Mucosa of descending colon (tissue), 3 donors: ENCODE measurements around the gene RCC1. TPM values are rescaled to one million over a fixed set of nuclear protein-coding genes. Genes with fewer than 3 reads are reported as not detected.
A peak's percentile ranks its signal among the peaks of the same experiment; 100 is the strongest.

Experiments used
- ATAC-seq: fragments of 200-7000 bp; cut with Tn5 transposase; one replicate; pipeline ENCODE4 v1.9.1; 2020; ENCODE audit warnings: mild to moderate bottlenecking, moderate library complexity
- DNase-seq, 3 donors: peaks; one replicate each; pipeline ENCODE4 v3.0.0-alpha.2; 2020
- H3K36me3 ChIP-seq: fragments of 200-600 bp; one replicate; pipeline ENCODE4 v1.8.0; 2021; ENCODE audit warnings: low read depth, mild to moderate bottlenecking
- H3K4me1 ChIP-seq: fragments of 200-600 bp; one replicate; pipeline ENCODE4 v1.8.0; 2021; ENCODE audit warnings: low read depth, mild to moderate bottlenecking
- H3K4me3 ChIP-seq: fragments of 200-600 bp; one replicate; pipeline ENCODE4 v1.8.0; 2021; ENCODE audit warnings: mild to moderate bottlenecking
- H3K9me3 ChIP-seq: fragments of 200-600 bp; one replicate; pipeline ENCODE4 v1.8.0; 2021; ENCODE audit warnings: mild to moderate bottlenecking
- CTCF ChIP-seq: fragments of 200-600 bp; IDR thresholded peaks from one replicate; pipeline ENCODE4 v1.8.0; 2022; ENCODE audit warnings: antibody characterized with exemption, mild to moderate bottlenecking
- intact Hi-C, 2 donors: fragments of 100-400 bp; cut with DNase I in 1 of 2; cut with micrococcal nuclease in 1 of 2; formaldehyde crosslinking; loops; one replicate each; pipeline versions ENCODE4 v1.11.0 to v1.11.1; 2022; cut with DNase I, micrococcal nuclease
- total RNA-seq, 3 donors: library from RNA; stranded (reverse); fragmentation: NEBNext Ultra II Directional in 2 of 3; extraction: Animal tissue kit (Norgen Biotek cat#: 25700) in 2 of 3; gene quantifications; one replicate each; pipeline versions ENCODE4 v1.2.1 to v1.2.4, GENCODE V29; 2021 to 2023
- donor health status: DM: no; HTN: no; CAD: no; lungs with moderate emphysema.
- donor health status: DM: no; HTN: no; CAD: no.
- donor health status: DM: no; HTN: yes; CAD: no.

RCC1 gene
- total RNA-seq, 3 donors from 2014 or later, result 23.0 to 34.3 (median 25.3) TPM

GRCh38 chr1:28494737-28495136 lies 11.1 kb upstream of the RCC1 start:
- no peaks in the 10 kb centered on the region for H3K36me3 ChIP-seq
- DNase-seq, result no peak
- intact Hi-C loops, result no loop called here

GRCh38 chr1:28499553-28499952 lies 6.3 kb upstream of the RCC1 start:
- no peak for TF ChIP-seq CTCF
- Histone ChIP-seq H3K9me3 (no peaks in the 10 kb centered on the region), H3K4me3 (no peak overlapping the region), H3K4me1 (no peaks in the 10 kb centered on the region), H3K36me3 (no peaks in the 10 kb centered on the region)
- no peak for DNase-seq
- no peak for ATAC-seq
- intact Hi-C loops, result no loop called here

More at GRCh38 chr1:28494737-28495136, 11.1 kb upstream of the RCC1 start:
- no peak overlapping the region for H3K4me3 ChIP-seq
- TF ChIP-seq CTCF, result no peak
- H3K9me3 ChIP-seq, result no peaks in the 10 kb centered on the region
- H3K4me1 ChIP-seq, result no peaks in the 10 kb centered on the region
- no peak for ATAC-seq

- DNase-seq (no peak), ATAC-seq (no peak)
- Histone ChIP-seq H3K9me3 (no peaks in the 10 kb centered on the region), H3K36me3 (no peaks in the 10 kb centered on the region), H3K4me1 (peaks cover 3% of the 10 kb centered on the region), H3K4me3 (no peak overlapping the region)
- intact Hi-C loops, result no loop called here
- no peak for TF ChIP-seq CTCF
Measured at GRCh38 chr1:28501925-28502324, 3.9 kb upstream of the RCC1 start.

- DNase-seq (peak in 1 of 3 donors; percentile 61), ATAC-seq (peak; percentile 55)
- no peak for TF ChIP-seq CTCF
- intact Hi-C loops, result no loop called here
- Histone ChIP-seq H3K9me3 (no peaks in the 10 kb centered on the region), H3K4me1 (peaks cover 14% of the 10 kb centered on the region), H3K36me3 (no peaks in the 10 kb centered on the region), H3K4me3 (no peak overlapping the region)
Measured at GRCh38 chr1:28503117-28503516, 2.7 kb upstream of the RCC1 start.

GRCh38 chr1:28506907-28507246 lies 1.0 kb downstream of the RCC1 start:
- peak overlapping the region; percentile 70 for H3K4me3 ChIP-seq
- H3K36me3 ChIP-seq, result peaks cover 6% of the 10 kb centered on the region
- no peak for TF ChIP-seq CTCF
- peaks cover 42% of the 10 kb centered on the region for H3K4me1 ChIP-seq
- ATAC-seq (no peak), DNase-seq (no peak)
- no peaks in the 10 kb centered on the region for H3K9me3 ChIP-seq
- intact Hi-C loops, result no loop called here

GRCh38 chr1:28507247-28507645 lies 1.4 kb downstream of the RCC1 start:
- Histone ChIP-seq H3K9me3 (no peaks in the 10 kb centered on the region), H3K36me3 (peaks cover 6% of the 10 kb centered on the region), H3K4me1 (peaks cover 44% of the 10 kb centered on the region), H3K4me3 (peak overlapping the region; percentile 70)
- intact Hi-C loops, result no loop called here
- ATAC-seq, result no peak
- DNase-seq, result no peak
- TF ChIP-seq CTCF, result no peak
